OCI-LY1 (cell line): ENCODE measurements around the gene SIRPA.

Source experiments
- EZH2 ChIP-seq: fragments of 200-600 bp; sonication (generic), shearing (Covaris generic); IDR thresholded peaks from 2 replicates; pipeline ENCODE4 v1.8.0; 2017; ENCODE audit warnings: borderline replicate concordance, mixed run types, mild to moderate bottlenecking, antibody characterized with exemption, low read length, moderate library complexity, mixed read lengths
- TF ChIP-seq, protein P1 (sequence below): fragments of 200-600 bp; sonication (generic), shearing (Covaris generic); IDR thresholded peaks from 2 replicates; pipeline ENCODE4 v1.5.1; 2017; ENCODE audit warnings: mild to moderate bottlenecking, antibody characterized with exemption, low read length, moderate library complexity, mixed read lengths

DNA sequence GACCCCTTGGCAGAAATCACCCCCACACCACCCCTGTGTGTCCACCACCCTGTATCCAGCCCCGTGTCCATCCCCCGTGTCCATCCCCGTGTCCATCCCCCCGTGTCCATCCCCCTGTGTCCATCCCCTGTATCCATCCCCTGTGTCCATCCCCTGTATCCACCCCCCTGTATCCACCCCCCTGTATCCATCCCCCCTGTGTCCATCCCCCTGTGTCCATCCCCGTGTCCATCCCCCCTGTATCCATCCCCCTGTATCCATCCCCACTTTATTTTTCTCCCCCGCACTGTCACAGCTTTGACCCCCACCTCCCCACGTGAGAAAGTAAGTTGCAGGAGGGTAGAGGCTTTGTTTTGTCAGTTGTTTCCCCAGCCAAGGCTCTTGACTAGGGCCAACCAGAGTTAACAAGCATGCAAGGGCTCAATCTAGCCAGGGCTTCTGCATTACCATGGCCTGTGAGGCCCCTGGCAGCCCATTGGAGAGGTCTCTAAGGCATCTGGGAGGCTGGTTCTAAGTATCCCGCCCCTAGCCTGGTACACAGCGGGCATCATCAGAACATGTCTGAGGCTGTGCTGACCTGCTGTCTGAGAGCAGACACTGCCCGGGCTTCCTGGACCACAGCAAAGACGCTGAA lies 18.1 kb upstream of the SIRPA start:
- TF ChIP-seq, protein P1, sequence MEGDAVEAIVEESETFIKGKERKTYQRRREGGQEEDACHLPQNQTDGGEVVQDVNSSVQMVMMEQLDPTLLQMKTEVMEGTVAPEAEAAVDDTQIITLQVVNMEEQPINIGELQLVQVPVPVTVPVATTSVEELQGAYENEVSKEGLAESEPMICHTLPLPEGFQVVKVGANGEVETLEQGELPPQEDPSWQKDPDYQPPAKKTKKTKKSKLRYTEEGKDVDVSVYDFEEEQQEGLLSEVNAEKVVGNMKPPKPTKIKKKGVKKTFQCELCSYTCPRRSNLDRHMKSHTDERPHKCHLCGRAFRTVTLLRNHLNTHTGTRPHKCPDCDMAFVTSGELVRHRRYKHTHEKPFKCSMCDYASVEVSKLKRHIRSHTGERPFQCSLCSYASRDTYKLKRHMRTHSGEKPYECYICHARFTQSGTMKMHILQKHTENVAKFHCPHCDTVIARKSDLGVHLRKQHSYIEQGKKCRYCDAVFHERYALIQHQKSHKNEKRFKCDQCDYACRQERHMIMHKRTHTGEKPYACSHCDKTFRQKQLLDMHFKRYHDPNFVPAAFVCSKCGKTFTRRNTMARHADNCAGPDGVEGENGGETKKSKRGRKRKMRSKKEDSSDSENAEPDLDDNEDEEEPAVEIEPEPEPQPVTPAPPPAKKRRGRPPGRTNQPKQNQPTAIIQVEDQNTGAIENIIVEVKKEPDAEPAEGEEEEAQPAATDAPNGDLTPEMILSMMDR: no peak
- no peak for TF ChIP-seq EZH2
